Measurements from ENCODE around the gene OR1K1. TPM values are rescaled to one million over a fixed set of nuclear protein-coding genes. Genes with fewer than 3 reads are reported as not detected.
A peak's percentile ranks its signal among the peaks of the same experiment; 100 is the strongest.
"Not testable (repeated sequence)": the region's sequence is repeated elsewhere in the genome, so short reads cannot be mapped to it uniquely, and the experiment has no call there.

The OR1K1 gene
- total RNA-seq, 2 experiments from 2014 or later = not detected

DNA sequence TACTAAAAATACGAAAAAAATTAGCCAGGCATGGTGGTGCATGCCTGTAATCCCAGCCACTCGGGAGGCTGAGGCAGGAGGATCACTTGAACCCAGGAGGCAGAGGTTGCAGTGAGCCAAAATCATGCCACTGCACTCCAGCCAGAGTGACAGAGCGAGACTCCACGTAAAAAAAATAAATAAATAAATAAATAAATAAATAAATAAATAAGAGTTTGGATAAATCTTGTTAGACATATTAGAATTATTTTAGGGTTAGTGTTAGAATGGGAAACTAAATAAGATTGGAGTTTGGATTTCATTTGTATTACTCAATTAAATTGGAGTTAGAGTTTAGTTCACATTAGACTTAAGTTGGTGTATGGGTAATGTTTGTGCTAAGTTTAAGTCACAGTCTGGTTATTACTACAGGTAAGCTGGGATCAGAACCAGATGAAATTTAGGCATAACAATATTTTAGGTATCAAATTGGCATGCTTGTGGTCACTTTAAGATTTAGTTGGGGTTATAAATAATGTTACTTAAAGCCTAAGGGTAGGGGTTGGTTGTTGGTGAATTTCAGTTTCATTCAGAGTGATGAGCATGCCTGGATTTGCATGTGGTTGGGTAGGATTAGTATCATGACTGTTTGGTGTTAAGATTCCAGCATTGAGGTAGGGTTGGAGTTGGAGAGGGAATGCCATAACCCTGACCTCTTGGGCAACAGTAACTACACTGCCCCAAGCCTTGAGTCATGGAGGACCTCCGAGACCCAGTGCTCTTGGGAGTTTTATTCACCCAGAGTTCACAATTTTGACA is 7.9 kb upstream of the OR1K1 start:
- no peak overlapping the region for H3K27ac Mint-ChIP-seq

GRCh38 chr9:122797316-122798063 is 2.4 kb upstream of the OR1K1 start:
- no peak overlapping the region for H3K4me3 Mint-ChIP-seq
- H3K36me3 Mint-ChIP-seq = peaks cover 1% of the 10 kb centered on the region
- peaks cover 1% of the 10 kb centered on the region for H3K4me1 Mint-ChIP-seq
- POLR2A ChIA-PET = interaction anchor here (0.6 kb wide), 1 partner anchor 639 kb away, joined by 3 read pairs; no protein-coding TSS in a partner anchor
- ATAC-seq (ENCODE audit: low read depth) = no peak
- no peak overlapping the region for H3K27ac Mint-ChIP-seq
- no peak for DNase-seq
- no peaks in the 10 kb centered on the region for H3K27me3 Mint-ChIP-seq
- peaks cover 4% of the 10 kb centered on the region for H3K9me3 Mint-ChIP-seq

More for the DNA sequence above, 7.9 kb upstream of the OR1K1 start:
- Mint-ChIP-seq H3K36me3 (peaks cover 1% of the 10 kb centered on the region), H3K4me1 (peaks cover 2% of the 10 kb centered on the region), H3K9me3 (peaks cover 4% of the 10 kb centered on the region), H3K4me3 (no peak overlapping the region), H3K27me3 (no peaks in the 10 kb centered on the region)
- DNase-seq (no peak), ATAC-seq (ENCODE audit: low read depth) (no peak)
- POLR2A ChIA-PET = no interaction called here

GRCh38 chr9:122806661-122807060 is 6.7 kb downstream of the OR1K1 start:
- peaks cover 8% of the 10 kb centered on the region for H3K36me3 Mint-ChIP-seq
- no peaks in the 10 kb centered on the region for H3K27me3 Mint-ChIP-seq
- POLR2A ChIA-PET = interaction anchor here (1.6 kb wide), 1 partner anchor 21 kb away, joined by 3 read pairs; no protein-coding TSS in a partner anchor
- peaks cover 27% of the 10 kb centered on the region for H3K4me1 Mint-ChIP-seq
- H3K4me3 Mint-ChIP-seq = no peak overlapping the region
- H3K27ac Mint-ChIP-seq = no peak overlapping the region
- H3K9me3 Mint-ChIP-seq = peaks cover 5% of the 10 kb centered on the region
- no peak for DNase-seq
- ATAC-seq (ENCODE audit: low read depth) = no peak

GRCh38 chr9:122807271-122807900 is 7.5 kb downstream of the OR1K1 start:
- Mint-ChIP-seq H3K36me3 (peaks cover 8% of the 10 kb centered on the region), H3K27me3 (no peaks in the 10 kb centered on the region), H3K27ac (no peak overlapping the region), H3K9me3 (peaks cover 5% of the 10 kb centered on the region), H3K4me1 (peaks cover 27% of the 10 kb centered on the region), H3K4me3 (peak overlapping the region; percentile 38)
- ATAC-seq (ENCODE audit: low read depth) (peak; percentile 41), DNase-seq (no peak)
- POLR2A ChIA-PET = interaction anchor here (1.6 kb wide), 1 partner anchor 21 kb away, joined by 3 read pairs; no protein-coding TSS in a partner anchor

DNA sequence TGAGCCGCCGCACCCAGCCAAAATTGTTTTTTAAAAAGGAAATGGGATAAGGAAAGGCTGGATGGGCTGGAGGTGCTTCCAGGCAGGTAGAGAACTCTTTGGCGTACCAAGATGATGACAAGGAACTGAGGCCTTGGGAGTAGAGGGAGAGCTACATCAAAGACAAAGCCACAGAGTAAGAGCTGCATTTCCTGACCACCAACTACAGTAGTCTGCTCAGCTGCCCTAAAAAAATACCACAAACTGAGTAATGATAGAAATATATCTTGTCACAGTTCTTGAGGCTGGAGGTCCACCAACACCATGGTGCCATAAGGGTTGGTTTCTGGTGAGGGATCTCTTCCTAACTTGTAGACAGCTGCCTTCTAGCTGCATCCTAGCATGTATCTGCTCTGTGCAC is 8.2 kb downstream of the OR1K1 start:
- POLR2A ChIA-PET = interaction anchor here (0.6 to 1.6 kb wide), 2 partner anchors 20 to 309 kb away, joined by 3 to 4 read pairs; no protein-coding TSS in a partner anchor
- ATAC-seq (ENCODE audit: low read depth) = peak; percentile 82
- H3K4me3 Mint-ChIP-seq = peak overlapping the region; percentile 13
- peak overlapping the region; percentile 24 for H3K27ac Mint-ChIP-seq
- H3K9me3 Mint-ChIP-seq = peaks cover 5% of the 10 kb centered on the region
- H3K36me3 Mint-ChIP-seq = peaks cover 8% of the 10 kb centered on the region
- no peaks in the 10 kb centered on the region for H3K27me3 Mint-ChIP-seq
- peaks cover 27% of the 10 kb centered on the region for H3K4me1 Mint-ChIP-seq
- no peak for DNase-seq

- H3K4me1 Mint-ChIP-seq = peaks cover 27% of the 10 kb centered on the region
- H3K27ac Mint-ChIP-seq; ATAC-seq (ENCODE audit: low read depth); H3K27me3 Mint-ChIP-seq; DNase-seq; H3K9me3 Mint-ChIP-seq; H3K36me3 Mint-ChIP-seq; H3K4me3 Mint-ChIP-seq; POLR2A ChIA-PET: not testable (repeated sequence)
These were observed 9.3 kb downstream of the OR1K1 start for GRCh38 chr9:122809261-122809660.

DNA sequence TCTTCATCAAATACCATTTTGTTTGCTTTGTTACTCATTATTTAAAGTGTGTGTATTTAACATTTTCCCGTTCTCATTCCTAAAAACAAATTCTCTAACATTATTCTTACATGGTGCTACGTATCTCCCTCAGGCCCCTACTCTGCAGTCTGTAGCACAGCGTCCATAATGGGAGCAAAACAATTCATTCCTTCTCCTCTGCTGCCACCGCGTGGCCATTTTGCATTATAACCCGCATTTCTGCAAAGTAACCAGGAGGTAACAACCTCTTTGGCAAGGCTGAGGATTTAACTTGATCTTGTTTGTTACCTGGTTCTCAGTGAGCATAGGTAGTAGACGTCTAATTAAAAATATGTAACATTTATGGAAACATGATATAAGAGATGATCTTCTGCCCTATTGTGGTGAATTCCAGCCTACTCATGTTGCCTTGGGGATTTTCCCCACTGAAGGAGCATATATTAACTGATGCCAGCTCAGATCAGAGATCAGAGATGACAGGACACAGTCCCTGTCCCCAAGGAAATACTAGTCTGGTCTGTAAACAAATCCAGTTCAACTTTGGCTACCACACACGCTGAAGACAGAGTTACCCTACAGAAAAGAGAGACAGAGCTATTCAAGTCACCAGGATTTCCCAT is 10.5 kb downstream of the OR1K1 start:
- DNase-seq (peak; percentile 74), ATAC-seq (ENCODE audit: low read depth) (peak; percentile 58)
- H3K36me3 Mint-ChIP-seq = peaks cover 14% of the 10 kb centered on the region
- peaks cover 30% of the 10 kb centered on the region for H3K4me1 Mint-ChIP-seq
- H3K27me3 Mint-ChIP-seq = no peaks in the 10 kb centered on the region
- POLR2A ChIA-PET = no interaction called here
- H3K9me3 Mint-ChIP-seq = peaks cover 5% of the 10 kb centered on the region
- H3K4me3 Mint-ChIP-seq = no peak overlapping the region
- H3K27ac Mint-ChIP-seq = no peak overlapping the region

GRCh38 chr9:122812736-122813135 is 12.8 kb downstream of the OR1K1 start:
- Mint-ChIP-seq H3K4me3 (no peak overlapping the region), H3K27me3 (no peaks in the 10 kb centered on the region), H3K27ac (no peak overlapping the region), H3K9me3 (no peaks in the 10 kb centered on the region), H3K4me1 (peaks cover 34% of the 10 kb centered on the region), H3K36me3 (peaks cover 12% of the 10 kb centered on the region)
- DNase-seq (peak; percentile 5), ATAC-seq (ENCODE audit: low read depth) (no peak)
- POLR2A ChIA-PET = no interaction called here

DNA sequence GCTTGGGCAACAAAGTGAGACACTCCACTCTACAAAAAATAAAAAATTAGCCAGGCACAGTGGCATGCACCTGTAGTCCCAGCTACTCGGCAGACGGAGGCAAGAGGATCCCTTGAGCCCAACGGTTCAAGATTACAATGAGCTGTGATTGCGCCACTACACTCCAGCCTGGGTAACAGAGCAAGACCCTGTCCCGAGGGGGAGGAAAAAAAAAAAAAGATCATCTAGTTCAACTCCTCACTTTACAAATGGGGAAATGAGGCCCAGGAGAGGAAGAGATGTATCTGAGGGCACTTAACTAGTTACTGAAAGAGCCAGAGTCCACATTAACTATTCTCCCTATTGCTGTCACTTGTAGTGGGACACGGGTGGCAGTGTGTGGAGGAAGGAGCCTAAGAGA is 14.6 kb downstream of the OR1K1 start:
- Mint-ChIP-seq H3K4me1 (peaks cover 18% of the 10 kb centered on the region), H3K27ac (peak overlapping the region; percentile 68), H3K27me3 (no peaks in the 10 kb centered on the region), H3K4me3 (peak overlapping the region; percentile 19), H3K9me3 (no peaks in the 10 kb centered on the region), H3K36me3 (peaks cover 15% of the 10 kb centered on the region)
- no peak for ATAC-seq (ENCODE audit: low read depth)
- DNase-seq = no peak
- POLR2A ChIA-PET = interaction anchor here (2.3 kb wide), 2 partner anchors 14 to 21 kb away, joined by 7 to 11 read pairs; partner anchors contain the start of gene PDCL

DNA sequence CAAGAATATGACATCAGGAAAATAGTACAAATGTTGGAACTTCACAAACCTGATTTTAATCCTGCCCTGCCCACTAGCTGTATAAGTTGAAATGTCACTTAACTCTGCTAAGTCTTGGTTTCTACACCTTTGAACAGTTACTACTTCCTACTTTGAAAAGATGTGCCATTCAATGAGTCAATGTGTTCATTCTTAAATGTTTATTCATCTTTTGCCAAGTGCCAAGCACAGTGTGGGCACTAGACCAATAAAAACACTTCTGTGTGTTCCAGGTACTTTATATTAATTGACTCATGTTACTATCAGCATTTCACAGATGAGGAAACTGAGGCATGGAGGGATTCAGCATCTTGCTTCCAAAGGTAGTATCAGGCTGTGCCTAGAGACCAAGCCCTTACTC is 15.6 kb downstream of the OR1K1 start:
- DNase-seq (no peak), ATAC-seq (ENCODE audit: low read depth) (no peak)
- Mint-ChIP-seq H3K36me3 (peaks cover 19% of the 10 kb centered on the region), H3K4me3 (peak overlapping the region; percentile 77), H3K4me1 (peaks cover 19% of the 10 kb centered on the region), H3K27me3 (no peaks in the 10 kb centered on the region), H3K27ac (peak overlapping the region; percentile 88), H3K9me3 (no peaks in the 10 kb centered on the region)
- POLR2A ChIA-PET = interaction anchor here (2.3 kb wide), 2 partner anchors 13 to 20 kb away, joined by 7 to 11 read pairs; partner anchors contain the start of gene PDCL

DNA sequence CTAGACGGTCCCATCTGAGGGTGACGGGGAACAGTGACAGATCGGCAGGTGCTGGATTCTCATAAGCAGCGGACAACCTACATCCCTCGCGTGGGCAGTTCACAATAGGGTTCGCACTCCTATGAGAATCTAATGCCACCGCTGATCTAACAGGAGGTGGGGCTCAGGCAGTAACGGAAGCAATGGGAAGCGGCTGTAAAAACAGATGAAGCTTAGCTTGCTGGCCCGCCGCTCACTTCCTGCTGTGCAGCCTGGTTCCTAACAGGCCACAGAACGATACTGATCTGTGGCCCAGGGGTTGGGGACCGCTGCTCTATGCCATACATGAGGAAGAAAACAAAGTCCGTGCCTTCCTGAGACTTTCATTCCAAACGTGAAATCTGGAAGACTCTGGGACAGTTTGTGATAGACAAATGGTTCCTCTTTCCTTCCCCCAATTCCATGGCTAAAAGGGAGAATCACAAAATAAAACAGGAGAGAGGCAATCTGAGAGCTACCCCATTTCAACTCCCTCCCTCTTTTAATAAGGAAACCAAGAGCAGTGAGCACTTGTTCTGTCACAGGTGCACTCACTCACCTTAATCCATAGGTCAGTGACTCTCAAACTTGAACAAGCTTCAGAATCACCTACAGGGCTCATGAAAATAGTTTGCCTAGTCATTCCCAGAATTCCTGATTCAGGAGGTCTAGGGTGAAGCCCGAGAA is 16.4 kb downstream of the OR1K1 start:
- Mint-ChIP-seq H3K27ac (peak overlapping the region; percentile 88), H3K9me3 (no peaks in the 10 kb centered on the region), H3K4me1 (peaks cover 18% of the 10 kb centered on the region), H3K36me3 (peaks cover 19% of the 10 kb centered on the region), H3K27me3 (no peaks in the 10 kb centered on the region), H3K4me3 (peak overlapping the region; percentile 77)
- peak; percentile 60 for DNase-seq
- POLR2A ChIA-PET = interaction anchor here (2.3 kb wide), 2 partner anchors 12 to 20 kb away, joined by 7 to 11 read pairs; partner anchors contain the start of gene PDCL
- ATAC-seq (ENCODE audit: low read depth) = peak; percentile 99

- no peak for DNase-seq
- POLR2A ChIA-PET = interaction anchor here (0.5 to 1.8 kb wide), 2 partner anchors 9 to 431 kb away, joined by 3 to 10 read pairs; partner anchors contain the start of gene PDCL
- peaks cover 28% of the 10 kb centered on the region for H3K4me1 Mint-ChIP-seq
- no peak overlapping the region for H3K4me3 Mint-ChIP-seq
- no peaks in the 10 kb centered on the region for H3K27me3 Mint-ChIP-seq
- peaks cover 30% of the 10 kb centered on the region for H3K36me3 Mint-ChIP-seq
- no peaks in the 10 kb centered on the region for H3K9me3 Mint-ChIP-seq
- ATAC-seq (ENCODE audit: low read depth) = no peak
- H3K27ac Mint-ChIP-seq = no peak overlapping the region
These were observed 19.4 kb downstream of the OR1K1 start for GRCh38 chr9:122819326-122819725.

All from activated naive CD8-positive, alpha-beta T cell treated with anti-CD3 and anti-CD28 coated beads, Interleukin-2, amount 10 ng/mL, durations not matched to agents 7 days and 5 days (primary cell).